H1 (cell line): ENCODE results near the gene MAPK11. TPM values are rescaled to one million over a fixed set of nuclear protein-coding genes. Genes with fewer than 3 reads are reported as not detected.

ENCODE experiments used
- CTCF ChIA-PET: fragments of 300-600 bp; sonication (Branson Sonifier 250); formaldehyde crosslinking; loops from one replicate; lab custom pipeline; 2021; ENCODE audit not compliant: partially characterized antibody; lab: Charles Lee
- POLR2A ChIA-PET: fragments of 300-600 bp; sonication (Branson Sonifier 250); formaldehyde crosslinking; loops from one replicate; lab custom pipeline; 2021; ENCODE audit warnings: inconsistent platforms; ENCODE audit not compliant: partially characterized antibody; lab: Charles Lee
- DNase-seq, 2 experiments: peaks; one replicate each; pipeline versions ENCODE4 v3.0.0 to v3.0.0-alpha.2; 2010 to 2022; ENCODE audit warnings: low spot score in 2 of 2, low read depth in 1 of 2, mixed read lengths in 1 of 2
- FAIRE-seq: peaks from 2 replicates; lab custom pipeline; 2011; peaks lifted over from hg19 to GRCh38; lab: Jason Lieb, UNC
- H2AFZ ChIP-seq: 2 replicates; pipeline ENCODE4 v1.8.1; 2012; ENCODE audit warnings: low read length, inconsistent platforms
- H2AK5ac ChIP-seq: 2 replicates; pipeline ENCODE4 v1.6.1; 2013; ENCODE audit warnings: low read depth, low read length
- H2BK120ac ChIP-seq: replicated peaks from 2 replicates; pipeline ENCODE3; 2013; ENCODE audit warnings: low read depth, low read length, inconsistent platforms
- H2BK12ac ChIP-seq: 2 replicates; pipeline ENCODE4 v1.6.1; 2013; ENCODE audit warnings: low read depth, low read length
- H2BK15ac ChIP-seq: 2 replicates; pipeline ENCODE4 v1.6.1; 2013; ENCODE audit warnings: low read length
- H2BK20ac ChIP-seq: 2 replicates; pipeline ENCODE4 v1.6.1; 2013; ENCODE audit warnings: low read length
- H2BK5ac ChIP-seq: 2 replicates; pipeline ENCODE4 v1.6.1; 2013; ENCODE audit warnings: low read depth, low read length
- H3K14ac ChIP-seq: 2 replicates; pipeline ENCODE4 v1.6.1; 2013; ENCODE audit warnings: inconsistent platforms; ENCODE audit not compliant: insufficient read length
- H3K18ac ChIP-seq: 2 replicates; pipeline ENCODE4 v1.6.1; 2013; ENCODE audit warnings: low read length; ENCODE audit errors: extremely low read depth
- H3K23ac ChIP-seq: 2 replicates; pipeline ENCODE4 v1.6.1; 2013; ENCODE audit warnings: inconsistent platforms; ENCODE audit not compliant: insufficient read length
- H3K23me2 ChIP-seq: 2 replicates; pipeline ENCODE4 v1.6.1; 2013; ENCODE audit warnings: low read depth, low read length
- H3K27ac ChIP-seq: 2 replicates; pipeline ENCODE4 v1.6.1; 2011; ENCODE audit warnings: low read depth, low read length, inconsistent platforms
- H3K27me3 ChIP-seq, 4 experiments: replicated peaks in 1 of 4; 1 replicate in 1 of 4; 2 replicates in 3 of 4; pipeline versions ENCODE4 v1.6.1 to v1.8.1; 2011 to 2013; ENCODE audit warnings: low read length in 3 of 4, mild to moderate bottlenecking in 3 of 4, inconsistent platforms in 2 of 4, mixed read lengths in 2 of 4, moderate library complexity in 1 of 4; ENCODE audit not compliant: control insufficient read depth in 3 of 4, insufficient read depth in 3 of 4; ENCODE audit errors: extremely low read depth in 1 of 4
- H3K36me3 ChIP-seq, 4 experiments: 2 replicates each; pipeline versions ENCODE4 v1.6.1 to v1.8.1; 2011 to 2013; ENCODE audit warnings: mild to moderate bottlenecking in 4 of 4, low read length in 3 of 4, moderate library complexity in 2 of 4, control low read depth in 1 of 4, inconsistent platforms in 1 of 4; ENCODE audit not compliant: insufficient read depth in 4 of 4, control insufficient read depth in 2 of 4
- H3K4ac ChIP-seq: replicated peaks from 2 replicates; pipeline ENCODE3; 2013; ENCODE audit warnings: low read length, low read depth, mixed read lengths, inconsistent platforms; ENCODE audit not compliant: insufficient read length
- H3K4me1 ChIP-seq, 4 experiments: replicated peaks in 1 of 4; 1 replicate in 1 of 4; 2 replicates in 3 of 4; pipeline versions ENCODE4 v1.6.1 to v1.8.1; 2011 to 2013; ENCODE audit warnings: low read length in 3 of 4, inconsistent platforms in 2 of 4, mixed read lengths in 1 of 4; ENCODE audit not compliant: insufficient read depth in 4 of 4, control insufficient read depth in 3 of 4
- H3K4me2 ChIP-seq, 2 experiments: 2 replicates each; pipeline versions ENCODE4 v1.6.1 to v1.8.1; 2011 to 2013; ENCODE audit warnings: low read depth in 2 of 2, low read length in 2 of 2, control low read depth in 1 of 2, inconsistent platforms in 1 of 2, mild to moderate bottlenecking in 1 of 2; ENCODE audit not compliant: insufficient read depth in 1 of 2
- H3K4me3 ChIP-seq, 4 experiments: fragments of 200-600, 300-600 bp in 1 of 4; sonication (generic), shearing (Covaris generic), sonication (Bioruptor Twin) in 1 of 4; 2 replicates each; pipeline versions ENCODE4 v1.5.1 to v1.8.1; 2011 to 2016; ENCODE audit warnings: low read length in 4 of 4, low read depth in 3 of 4, control low read depth in 2 of 4, inconsistent platforms in 2 of 4, mild to moderate bottlenecking in 2 of 4, mixed read lengths in 1 of 4, moderate library complexity in 1 of 4; ENCODE audit not compliant: insufficient read depth in 2 of 4; ENCODE audit errors: extremely low read depth in 1 of 4
- H3K56ac ChIP-seq: replicated peaks from 2 replicates; pipeline ENCODE3; 2013; ENCODE audit warnings: low read depth, mild to moderate bottlenecking, mixed read lengths, low read length, inconsistent platforms; ENCODE audit not compliant: insufficient read length
- H3K79me1 ChIP-seq: 2 replicates; pipeline ENCODE4 v1.6.1; 2013; ENCODE audit warnings: low read depth, low read length, control low read depth
- H3K79me2 ChIP-seq, 2 experiments: 2 replicates each; pipeline versions ENCODE4 v1.6.1 to v1.8.1; 2012 to 2013; ENCODE audit warnings: low read length in 2 of 2, mild to moderate bottlenecking in 2 of 2, inconsistent platforms in 1 of 2; ENCODE audit not compliant: insufficient read depth in 2 of 2, control insufficient read depth in 1 of 2
- H3K9ac ChIP-seq, 4 experiments: replicated peaks in 1 of 4; 1 replicate in 1 of 4; 2 replicates in 3 of 4; pipeline versions ENCODE4 v1.6.1 to v1.8.1; 2011 to 2013; ENCODE audit warnings: low read depth in 3 of 4, low read length in 3 of 4, control low read depth in 2 of 4, mild to moderate bottlenecking in 2 of 4, moderate library complexity in 2 of 4, inconsistent platforms in 1 of 4; ENCODE audit errors: extremely low read depth in 1 of 4
- H3K9me3 ChIP-seq, 2 experiments: 2 replicates each; pipeline versions ENCODE4 v1.6.1 to v1.8.1; 2012 to 2013; ENCODE audit warnings: mild to moderate bottlenecking in 2 of 2, moderate library complexity in 2 of 2, control low read depth in 1 of 2, inconsistent platforms in 1 of 2, low read depth in 1 of 2, low read length in 1 of 2, mixed read lengths in 1 of 2; ENCODE audit not compliant: insufficient read depth in 2 of 2
- H4K20me1 ChIP-seq, 2 experiments: replicated peaks in 1 of 2; 2 replicates each; pipeline versions ENCODE3 to v1.8.1; 2011 to 2013; ENCODE audit warnings: inconsistent platforms in 2 of 2, low read length in 2 of 2, mild to moderate bottlenecking in 1 of 2; ENCODE audit not compliant: insufficient read depth in 2 of 2, control insufficient read depth in 1 of 2
- H4K5ac ChIP-seq: 2 replicates; pipeline ENCODE4 v1.6.1; 2013; ENCODE audit warnings: low read length, low read depth, mixed read lengths, inconsistent platforms; ENCODE audit not compliant: insufficient read length
- H4K8ac ChIP-seq: 2 replicates; pipeline ENCODE4 v1.8.0; 2013; ENCODE audit warnings: mild to moderate bottlenecking, moderate library complexity, low read length, inconsistent platforms; ENCODE audit not compliant: insufficient read depth; ENCODE audit errors: extremely low read depth
- H4K91ac ChIP-seq: replicated peaks from 2 replicates; pipeline ENCODE3; 2013; ENCODE audit warnings: low read length, mixed read lengths, inconsistent platforms; ENCODE audit not compliant: insufficient read length
- ASH2L ChIP-seq: fragments of 200-600, 300-600 bp; sonication (generic); IDR thresholded peaks from one replicate; pipeline ENCODE4 v1.7.1; 2017; ENCODE audit warnings: low read length
- ATF2 ChIP-seq: IDR thresholded peaks from 2 replicates; pipeline ENCODE4 v1.6.1; 2012; ENCODE audit warnings: low read length, inconsistent platforms
- BACH1 ChIP-seq: IDR thresholded peaks from 2 replicates; pipeline ENCODE4 v1.6.1; 2012; ENCODE audit warnings: low read length, improper control_type of control experiment
- EGR1 ChIP-seq: IDR thresholded peaks from 2 replicates; pipeline ENCODE4 v1.6.1; 2011; ENCODE audit warnings: low read depth, low read length, borderline replicate concordance
- EP300 ChIP-seq, 2 experiments: IDR thresholded peaks; 1 replicate in 1 of 2; 2 replicates in 1 of 2; pipeline ENCODE4 v1.6.1; 2011 to 2012; ENCODE audit warnings: low read depth in 2 of 2, low read length in 2 of 2, mild to moderate bottlenecking in 2 of 2, borderline replicate concordance in 1 of 2, inconsistent platforms in 1 of 2, moderate library complexity in 1 of 2
- PHF8 ChIP-seq: fragments of 200-600 bp; sonication (generic); conservative IDR thresholded peaks from 2 replicates; pipeline ENCODE4 v1.7.1; 2012; ENCODE audit warnings: low read depth, mild to moderate bottlenecking, inconsistent platforms, low read length, moderate library complexity
- POLR2A ChIP-seq, 2 experiments: IDR thresholded peaks; 1 replicate in 1 of 2; 2 replicates in 1 of 2; pipeline ENCODE4 v1.6.1; 2011; ENCODE audit warnings: low read depth in 2 of 2, low read length in 2 of 2, mild to moderate bottlenecking in 2 of 2; ENCODE audit errors: control extremely low read depth in 1 of 2
- SP2 ChIP-seq: IDR thresholded peaks from 2 replicates; pipeline ENCODE4 v1.6.1; 2012; ENCODE audit warnings: mild to moderate bottlenecking, low read length, inconsistent platforms
- TEAD4 ChIP-seq: IDR thresholded peaks from 2 replicates; pipeline ENCODE4 v1.6.1; 2012; ENCODE audit warnings: low read depth, low read length, inconsistent platforms, mixed read lengths
- YY1 ChIP-seq: IDR thresholded peaks from 2 replicates; pipeline ENCODE4 v1.6.1; 2011; ENCODE audit warnings: low read depth, mild to moderate bottlenecking, low read length
- ZNF274 ChIP-seq: IDR thresholded peaks from 2 replicates; pipeline ENCODE4 v1.7.0; 2012; ENCODE audit warnings: low read length, borderline replicate concordance; ENCODE audit errors: extremely low read depth
- WGBS, 2 experiments: shearing (Covaris generic) in 1 of 2; methylation state at CpG; one replicate each; pipeline versions ENCODE4 v1.1.6 to v1.1.7; 2013 to 2015; ENCODE audit warnings: low lambda C conversion rate in 2 of 2, mixed read lengths in 2 of 2, inconsistent platforms in 1 of 2, low coverage in 1 of 2, missing lambda C conversion rate in 1 of 2; ENCODE audit not compliant: insufficient replicate concordance in 2 of 2, insufficient coverage in 1 of 2, insufficient read length in 1 of 2; ENCODE audit errors: extremely low coverage in 1 of 2, missing lambda C conversion rate in 1 of 2; 5-methylcytosine and 5-hydroxymethylcytosine counted together
- polyA plus RNA-seq, 7 experiments: library from polyadenylated mRNA; depleted of rRNA in 3 of 7; stranded (reverse) in 5 of 7; unstranded in 2 of 7; fragments of >200 nt in 5 of 7; fragments of 200-250 nt in 2 of 7; gene quantifications; 1 replicate in 5 of 7; 2 replicates in 1 of 7; 4 replicates in 1 of 7; pipeline versions ENCODE4 v1.2.1 to v1.2.3, GENCODE V29; 2011 to 2013; ENCODE audit warnings: missing spikeins in 2 of 7, mixed read lengths in 2 of 7
- total RNA-seq: library from RNA; stranded (reverse); fragmentation: NEBNext Ultra II Directional; extraction: Animal tissue kit (Norgen Biotek cat#: 25700); gene quantifications from 2 replicates; pipeline ENCODE4 v1.2.1, GENCODE V29; 2021

MAPK11 gene
- total and polyA plus RNA-seq, 2 of the 8 experiments (the other 6 are each of a cell fraction or from before 2014, with no cell fraction given), result 0.70 to 1.5 TPM

GRCh38 chr22:50314455-50315288 is 44.5 kb upstream of the MAPK11 start:
- Histone ChIP-seq H4K8ac (no peak overlapping the region; the same call in 1 of the 2 replicates), H3K18ac (no peak overlapping the region), H2BK5ac (peak overlapping the region; percentile 71), H3K27ac (no peak overlapping the region), H3K36me3 (no peaks in the 10 kb centered on the region), H3K79me1 (no peaks in the 10 kb centered on the region), H3K14ac (no peak overlapping the region), H4K20me1 (no peaks in the 10 kb centered on the region), H3K4me3 (no peak overlapping the region), H3K56ac (no peak overlapping the region), H2BK120ac (no peak overlapping the region), H2AFZ (no peak overlapping the region), H3K23me2 (no peaks in the 10 kb centered on the region; the same call in 1 of the 2 replicates), H3K9ac (no peak overlapping the region; a peak in 1 of 7 replicates), H4K91ac (peak overlapping the region; percentile 42), H3K4me1 (peaks cover 0 to 10% (median 4%) of the 10 kb centered on the region in 4 experiments; a peak in 3 of 7 replicates), H3K79me2 (no peaks in the 10 kb centered on the region), H3K27me3 (no peaks in the 10 kb centered on the region; a peak in 1 of 7 replicates), H2BK12ac (peak overlapping the region; percentile 75; the same call in 1 of the 2 replicates), H2AK5ac (no peak overlapping the region), H3K4me2 (no peak overlapping the region), H2BK20ac (no peak overlapping the region), H3K9me3 (no peaks in the 10 kb centered on the region), H3K23ac (no peak overlapping the region), H3K4ac (no peak overlapping the region), H4K5ac (no peak overlapping the region), H2BK15ac (peak overlapping the region; percentile 72; the same call in 1 of the 2 replicates)
- ChIA-PET CTCF (interaction anchor here (1.4 to 2.5 kb wide), 3 partner anchors 11 to 28 kb away, joined by 5 to 7 read pairs (median 5); no protein-coding TSS in a partner anchor), POLR2A (interaction anchor here (1.3 kb wide), 1 partner anchor 22 kb away, joined by 3 read pairs; no protein-coding TSS in a partner anchor)
- no peak for FAIRE-seq
- WGBS, 2 experiments, result 70% methylated on average over 18 of the region's 33 CpGs; no CpG with 5 or more reads in 1 of the 2 experiments
- DNase-seq, result peak in 1 of 2 experiments; percentile 59
- TF ChIP-seq ASH2L (no peak), POLR2A (IDR thresholded peaks at IDR 0.05; ENCODE audit: control extremely low read depth in 1 of 2, low read depth in 2 of 2, low read length in 2 of 2) (no peak), YY1 (no peak), EP300 (IDR thresholded peaks at IDR 0.05; ENCODE audit: borderline replicate concordance in 1 of 2, low read depth in 2 of 2, low read length in 2 of 2) (no peak), EGR1 (no peak), PHF8 (no peak), TEAD4 (no peak), ATF2 (no peak), ZNF274 (no peak), SP2 (no peak), BACH1 (no peak)
